ENCODE results near the gene GRIN2D.

The GRIN2D gene

GRCh38 chr19:48398375-48399235 lies 5.1 kb downstream of the GRIN2D start:
- DNase-seq: peak in 1 of 2 donors; percentile 18

- no peak for DNase-seq
Measured at GRCh38 chr19:48400018-48400742, 6.7 kb downstream of the GRIN2D start.

GRCh38 chr19:48401287-48401686 lies 7.8 kb downstream of the GRIN2D start:
- DNase-seq: no peak

- peak in 1 of 2 donors; percentile 23 for DNase-seq
Measured at GRCh38 chr19:48403606-48404005, 10.1 kb downstream of the GRIN2D start.

GRCh38 chr19:48405010-48405659 lies 11.7 kb downstream of the GRIN2D start:
- DNase-seq: no peak

GRCh38 chr19:48405850-48406249 lies 12.4 kb downstream of the GRIN2D start:
- DNase-seq: no peak

- DNase-seq: no peak
Measured at GRCh38 chr19:48413879-48414587, 20.6 kb downstream of the GRIN2D start.

- DNase-seq: peak in 1 of 2 donors; percentile 71
Measured at GRCh38 chr19:48415395-48415794, 21.9 kb downstream of the GRIN2D start.

GRCh38 chr19:48415806-48416221 lies 22.3 kb downstream of the GRIN2D start:
- no peak for DNase-seq

GRCh38 chr19:48417421-48417820 lies 24.0 kb downstream of the GRIN2D start:
- DNase-seq: no peak

GRCh38 chr19:48418317-48419064 lies 25.0 kb downstream of the GRIN2D start:
- DNase-seq: no peak

- DNase-seq: peak; percentile 29 to 63
Measured at GRCh38 chr19:48419158-48419920, 25.9 kb downstream of the GRIN2D start.

GRCh38 chr19:48421548-48421947 lies 28.1 kb downstream of the GRIN2D start:
- DNase-seq: no peak

GRCh38 chr19:48424694-48425219 lies 31.3 kb downstream of the GRIN2D start:
- peak; percentile 16 to 30 for DNase-seq

- no peak for DNase-seq
Measured at GRCh38 chr19:48428670-48429069, 35.2 kb downstream of the GRIN2D start.

- peak in 1 of 2 donors; percentile 2 for DNase-seq
Measured at GRCh38 chr19:48433337-48433736, 39.9 kb downstream of the GRIN2D start.

GRCh38 chr19:48436586-48436985 lies 43.1 kb downstream of the GRIN2D start:
- no peak for DNase-seq

GRCh38 chr19:48441360-48442050 lies 48.0 kb downstream of the GRIN2D start:
- DNase-seq: no peak

- DNase-seq: no peak
Measured at GRCh38 chr19:48442116-48443035, 48.9 kb downstream of the GRIN2D start.

Measured in bone marrow (tissue), 2 donors.